NCI-H2227 (cell line): ENCODE results near the gene HOXB8.
A peak's percentile ranks its signal among the peaks of the same experiment; 100 is the strongest.

Experiments
- DNase-seq: peaks from one replicate; lab custom pipeline; 2025; ENCODE audit not compliant: unreplicated experiment; lab: John Stamatoyannopoulos, UW

HOXB8 gene

GRCh38 chr17:48624544-48625494 is 9.7 kb upstream of the HOXB8 start:
- peak; percentile 42 for DNase-seq

- DNase-seq: no peak
Observed at GRCh38 chr17:48624118-48624517, 9.0 kb upstream of the HOXB8 start.

- DNase-seq: no peak
Observed at GRCh38 chr17:48623583-48623982, 8.5 kb upstream of the HOXB8 start.

DNA sequence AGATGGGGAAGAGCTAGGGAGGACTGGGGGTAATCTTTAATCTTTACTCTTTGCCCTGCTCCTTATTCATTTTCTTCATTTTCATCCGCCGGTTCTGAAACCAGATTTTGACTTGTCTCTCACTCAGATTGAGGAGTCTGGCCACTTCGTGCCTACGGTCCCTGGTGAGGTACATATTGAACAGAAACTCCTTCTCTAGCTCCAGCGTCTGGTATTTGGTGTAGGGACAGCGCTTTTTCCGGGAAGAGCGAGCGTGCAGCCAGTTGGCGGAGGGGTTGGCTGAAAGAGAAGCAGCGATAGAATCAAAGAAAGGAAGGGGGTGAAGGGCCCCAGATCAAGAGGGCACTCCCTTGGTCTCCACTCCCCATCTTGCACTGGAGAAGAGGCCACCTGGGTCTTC is 7.8 kb upstream of the HOXB8 start:
- DNase-seq: no peak

DNA sequence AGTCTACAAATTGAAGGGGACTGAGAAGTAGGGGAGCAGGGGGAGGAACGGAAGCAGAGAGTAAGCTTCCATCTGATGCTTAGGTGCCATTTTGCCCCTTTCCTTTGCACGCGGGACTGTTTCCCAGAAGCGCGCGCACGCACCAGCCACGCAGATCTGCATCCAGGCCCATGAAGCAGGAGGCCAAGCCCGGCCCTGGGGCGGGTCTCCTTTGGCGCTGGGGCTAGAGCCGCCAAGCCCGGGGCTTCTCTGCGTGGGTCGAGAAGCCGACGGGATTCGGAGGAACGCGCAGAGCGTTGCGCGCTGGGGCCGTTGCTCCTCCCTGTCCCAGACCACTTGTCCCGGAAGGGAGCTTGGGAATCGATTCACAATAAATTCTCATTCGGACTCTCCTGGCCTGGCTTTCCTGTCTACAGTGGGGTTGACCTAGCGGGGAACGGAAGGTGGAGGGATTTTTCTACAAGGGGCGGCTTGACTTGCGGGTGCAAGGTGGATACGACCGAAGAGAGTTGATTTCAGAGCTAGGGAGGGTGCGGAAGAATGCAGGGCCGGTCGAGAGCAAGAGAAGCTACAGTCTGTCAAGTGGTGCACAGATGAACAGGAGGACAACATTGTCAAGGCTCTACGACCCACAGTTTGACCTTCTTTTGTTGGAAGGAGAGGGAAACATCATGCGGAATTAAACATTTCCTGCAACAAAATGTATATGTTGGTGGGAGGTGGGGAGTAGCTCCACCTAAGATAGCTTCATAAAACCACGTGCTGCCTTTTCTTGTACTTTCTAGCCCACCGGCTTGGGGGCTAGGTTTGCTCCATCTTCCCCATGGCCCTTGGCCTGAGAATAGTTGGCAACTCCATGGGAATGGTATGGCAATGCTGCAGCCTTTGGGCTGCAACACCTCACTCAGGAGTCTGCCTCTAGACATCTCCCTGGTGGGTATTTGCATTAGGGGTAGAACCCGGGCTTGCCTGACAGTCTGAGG is 6.6 kb upstream of the HOXB8 start:
- DNase-seq: no peak

DNA sequence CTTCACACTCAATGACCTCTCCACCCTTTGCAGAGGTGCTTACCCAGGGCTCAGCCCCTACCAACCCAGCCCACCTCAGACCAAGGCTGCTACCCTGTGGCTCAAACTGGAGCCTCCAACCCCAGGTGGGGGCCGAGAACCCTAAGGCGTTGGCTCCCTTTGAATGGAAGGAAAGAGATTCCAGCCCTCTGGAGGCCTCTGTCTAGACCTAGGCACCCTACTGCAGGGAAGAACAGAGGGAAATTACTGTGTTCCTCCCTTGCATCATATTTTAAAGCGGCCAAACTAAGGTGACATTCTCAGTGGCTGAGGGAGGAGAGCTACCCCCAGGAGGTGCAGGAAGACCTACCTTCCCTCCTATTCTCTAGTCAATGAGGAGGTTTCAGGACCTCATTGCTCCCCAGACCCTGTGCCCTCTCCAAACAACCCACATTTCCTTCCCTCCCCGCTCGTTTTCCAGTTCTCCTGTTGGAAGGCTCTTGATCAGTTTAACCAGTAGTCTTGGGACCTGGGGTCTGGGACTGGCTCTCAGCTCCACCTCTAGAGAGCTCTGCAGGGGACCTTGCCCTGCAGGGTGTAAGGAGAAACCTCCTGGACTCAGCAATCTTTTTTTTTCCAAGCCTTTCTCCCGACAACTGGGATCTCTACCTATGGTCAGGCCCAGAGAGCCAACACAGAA is 5.5 kb upstream of the HOXB8 start:
- no peak for DNase-seq

- no peak for DNase-seq
Observed at GRCh38 chr17:48619826-48620449, 4.8 kb upstream of the HOXB8 start.

DNA sequence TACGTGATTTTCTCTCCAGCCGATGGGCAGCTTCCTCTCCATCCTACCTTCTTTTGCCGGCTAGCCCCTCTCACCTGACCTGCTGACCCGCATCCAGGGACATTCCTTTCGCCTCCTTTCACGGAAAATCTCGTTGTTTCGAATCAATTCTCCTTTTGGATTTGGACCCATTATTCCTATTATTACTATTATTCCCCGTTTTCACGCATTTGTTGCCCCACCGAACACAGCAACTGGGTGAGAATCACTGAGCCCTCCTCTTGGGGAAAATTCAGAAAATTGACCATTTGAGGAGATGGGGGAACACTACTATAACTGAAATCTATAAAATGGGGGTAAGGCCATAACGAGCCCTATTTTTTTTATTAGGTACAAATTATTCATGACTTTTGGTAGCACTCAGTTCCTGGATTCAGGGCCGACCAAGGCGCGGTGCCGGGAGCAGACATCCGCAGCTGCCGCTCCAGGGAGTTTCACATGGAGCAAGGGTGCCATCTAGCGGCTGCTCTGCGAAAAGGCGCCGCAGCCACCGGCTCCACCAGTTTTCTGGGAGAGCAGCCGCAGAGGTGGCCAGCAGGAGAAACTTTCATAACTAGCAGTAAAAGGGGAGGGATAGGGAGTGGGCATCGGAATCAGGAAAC is 3.3 kb upstream of the HOXB8 start:
- peak; percentile 93 for DNase-seq

DNA sequence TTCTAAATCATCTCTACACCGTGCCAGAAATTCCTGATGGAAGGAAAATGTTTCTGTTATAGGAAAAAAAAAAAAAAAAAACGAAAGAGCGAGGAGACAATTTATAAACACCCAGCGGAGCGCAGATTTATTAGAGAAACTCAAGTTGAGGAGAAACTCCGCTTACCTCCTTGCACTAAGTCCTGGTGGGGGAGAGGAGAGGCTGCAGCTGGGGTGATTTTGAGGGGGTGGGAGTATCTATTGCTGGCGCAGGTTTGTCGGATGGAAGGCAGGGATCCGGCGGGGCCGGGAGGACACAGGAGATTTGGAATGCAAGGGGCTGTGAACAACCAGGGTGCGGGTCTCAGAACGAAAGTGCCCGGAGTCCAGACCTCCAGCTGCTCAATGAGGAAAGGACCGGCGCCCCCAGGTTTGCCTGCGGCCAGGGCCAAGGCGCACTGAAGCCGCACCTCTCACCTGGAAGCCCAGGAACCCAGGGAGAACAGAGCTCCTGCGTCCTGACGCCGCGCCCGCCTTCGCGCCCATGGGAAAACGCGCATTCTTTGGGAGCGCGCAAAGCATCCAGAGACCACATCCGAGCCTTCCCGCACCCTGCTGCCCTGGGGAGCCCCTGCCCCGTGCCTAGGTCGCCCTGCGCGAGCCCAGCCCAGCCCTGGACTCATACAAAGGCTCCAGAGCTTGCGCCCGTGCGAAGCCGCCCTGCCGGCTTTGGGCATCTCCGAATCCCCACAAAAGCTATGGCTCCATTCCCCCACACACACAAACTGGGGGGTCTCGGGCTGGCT is 2.6 kb upstream of the HOXB8 start:
- no peak for DNase-seq

DNA sequence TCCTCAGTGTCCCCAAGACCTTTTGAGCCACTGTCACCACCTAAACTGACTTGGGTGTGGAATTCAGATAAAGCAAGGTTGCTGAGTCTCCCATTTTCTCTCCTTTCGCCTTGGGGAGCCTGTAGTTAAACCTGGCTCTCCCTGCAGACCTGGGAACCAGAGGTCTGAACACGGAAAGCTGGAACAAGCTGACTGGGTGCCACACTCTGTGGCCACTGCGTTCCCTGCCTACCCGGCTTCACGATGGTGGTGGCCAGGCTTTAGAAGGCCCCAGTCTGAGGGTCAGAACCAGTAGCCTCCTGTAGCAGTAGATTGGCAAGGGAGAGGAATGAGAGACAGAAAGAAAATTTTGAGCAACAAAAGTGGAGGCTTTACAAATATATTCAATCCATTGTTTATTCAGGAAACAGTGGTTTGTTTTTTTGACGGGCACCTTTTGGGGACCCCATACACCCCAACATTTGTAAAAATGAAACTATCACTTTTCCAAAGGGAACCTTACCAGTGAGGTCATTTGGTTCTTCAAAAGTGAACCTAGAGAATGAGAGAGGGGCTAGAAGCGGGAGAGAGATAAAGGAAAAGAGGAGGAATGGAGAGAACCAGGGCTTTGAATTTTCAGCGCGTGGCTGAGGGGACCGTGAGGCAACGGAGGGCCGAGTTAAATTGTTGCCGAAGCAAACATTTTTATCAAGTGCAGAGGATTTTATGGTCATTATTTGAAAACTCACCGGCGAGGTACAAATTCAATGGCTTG is 1.8 kb upstream of the HOXB8 start:
- no peak for DNase-seq

- no peak for DNase-seq
Observed at GRCh38 chr17:48615963-48616716, 1.0 kb upstream of the HOXB8 start.

- peak; percentile 26 for DNase-seq
Observed at GRCh38 chr17:48613862-48614694, 1.0 kb downstream of the HOXB8 start.

- DNase-seq: peak; percentile 44
Observed at GRCh38 chr17:48612854-48613691, 2.0 kb downstream of the HOXB8 start.

DNA sequence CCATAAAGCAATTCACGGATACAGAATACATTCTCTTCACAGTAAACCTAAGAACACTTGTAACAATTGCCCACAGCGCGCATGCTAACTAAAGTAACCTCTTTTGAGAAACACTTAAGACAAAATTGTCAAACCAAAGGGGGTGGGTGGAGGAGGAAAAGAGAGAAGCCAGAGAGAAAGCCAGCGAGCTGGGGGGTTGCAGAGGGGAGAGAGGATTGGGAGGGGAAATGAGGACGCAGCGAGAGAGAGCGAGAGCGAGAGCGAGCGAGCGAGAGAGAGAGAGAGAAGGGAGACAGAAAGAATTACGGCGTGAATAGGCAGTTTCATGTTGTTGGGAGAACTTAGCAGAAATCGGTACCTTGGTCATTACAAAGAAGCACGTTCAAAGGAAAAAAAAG is 2.6 kb downstream of the HOXB8 start:
- DNase-seq: peak; percentile 71

GRCh38 chr17:48611681-48612455 is 3.2 kb downstream of the HOXB8 start:
- DNase-seq: peak; percentile 71
